GM23338 (cell line): Measurements from ENCODE around the gene ATAD5. TPM values are rescaled to one million over a fixed set of nuclear protein-coding genes. Genes with fewer than 3 reads are reported as not detected.
"Not testable (repeated sequence)": the region's sequence is repeated elsewhere in the genome, so short reads cannot be mapped to it uniquely, and the experiment has no call there.

Experiments
- ATAC-seq: fragments of 200-7000 bp; cut with Tn5 transposase; 3 replicates; pipeline ENCODE4 v1.9.1; 2020
- DNase-seq: peaks from one replicate; pipeline ENCODE4 v3.0.0-alpha.2; 2015; ENCODE audit warnings: low spot score
- H2AFZ ChIP-seq: fragments of 200-600 bp; sonication (generic); 2 replicates; pipeline ENCODE4 v1.8.0; 2016; ENCODE audit warnings: antibody characterized with exemption, mild to moderate bottlenecking, moderate library complexity
- H3F3A ChIP-seq: fragments of 200-600 bp; sonication (generic); replicated peaks from 2 replicates; pipeline ENCODE4 v1.8.0; 2017; ENCODE audit warnings: antibody characterized with exemption, mixed run types, low read depth
- H3K27ac ChIP-seq: fragments of 200-600 bp; sonication (generic); 2 replicates; pipeline ENCODE4 v1.6.1; 2016; ENCODE audit warnings: low read depth
- H3K27me3 ChIP-seq: fragments of 200-600 bp; sonication (generic); 2 replicates; pipeline ENCODE4 v1.8.0; 2016; ENCODE audit warnings: mild to moderate bottlenecking, mixed run types, moderate library complexity; ENCODE audit not compliant: insufficient read depth
- H3K36me3 ChIP-seq: fragments of 200-600 bp; sonication (generic); 2 replicates; pipeline ENCODE4 v1.8.0; 2016; ENCODE audit warnings: mild to moderate bottlenecking; ENCODE audit not compliant: insufficient read depth
- H3K4me1 ChIP-seq: fragments of 200-600 bp; sonication (generic); 2 replicates; pipeline ENCODE4 v1.8.0; 2016; ENCODE audit warnings: mild to moderate bottlenecking, moderate library complexity; ENCODE audit not compliant: insufficient read depth
- H3K4me2 ChIP-seq: fragments of 200-600 bp; sonication (generic); 2 replicates; pipeline ENCODE4 v1.7.1; 2017; ENCODE audit warnings: mixed run types
- H3K4me3 ChIP-seq: fragments of 200-600 bp; sonication (generic); 2 replicates; pipeline ENCODE4 v1.6.1; 2016; ENCODE audit warnings: mixed run types
- H3K79me2 ChIP-seq: fragments of 200-600 bp; sonication (generic); replicated peaks from 2 replicates; pipeline ENCODE4 v1.8.0; 2017; ENCODE audit warnings: mild to moderate bottlenecking; ENCODE audit not compliant: insufficient read depth
- H3K9me2 ChIP-seq: fragments of 200-600 bp; sonication (generic); 2 replicates; pipeline ENCODE4 v1.8.0; 2017; ENCODE audit not compliant: insufficient read depth
- H4K20me1 ChIP-seq: fragments of 200-600 bp; sonication (generic); replicated peaks from 2 replicates; pipeline ENCODE4 v1.8.0; 2017; ENCODE audit warnings: mild to moderate bottlenecking; ENCODE audit not compliant: insufficient read depth
- H3K27ac Mint-ChIP-seq: 2 replicates; pipeline ENCODE4 v1.8.0; 2020; ENCODE audit warnings: inconsistent platforms, mild to moderate bottlenecking, moderate library complexity, mixed read lengths
- H3K27me3 Mint-ChIP-seq: 3 replicates; pipeline ENCODE4 v1.8.0; 2022; ENCODE audit warnings: low read depth, mild to moderate bottlenecking, moderate library complexity, mixed read lengths, inconsistent platforms; ENCODE audit not compliant: insufficient read depth, poor library complexity
- H3K36me3 Mint-ChIP-seq: 3 replicates; pipeline ENCODE4 v1.8.0; 2021; ENCODE audit warnings: low read depth, mild to moderate bottlenecking, inconsistent platforms, moderate library complexity, mixed read lengths
- H3K4me1 Mint-ChIP-seq: 3 replicates; pipeline ENCODE4 v1.8.0; 2020; ENCODE audit warnings: mild to moderate bottlenecking, inconsistent platforms, mixed read lengths
- H3K4me3 Mint-ChIP-seq: 3 replicates; pipeline ENCODE4 v1.8.0; 2021; ENCODE audit warnings: moderate library complexity, mild to moderate bottlenecking, inconsistent platforms, mixed read lengths
- H3K9me3 Mint-ChIP-seq: 3 replicates; pipeline ENCODE4 v1.8.0; 2020; ENCODE audit warnings: moderate library complexity, mild to moderate bottlenecking, inconsistent platforms, mixed read lengths
- CREB1 ChIP-seq: fragments of 250-450 bp; sonication (Bioruptor Pico); IDR thresholded peaks from 2 replicates; pipeline ENCODE4 v1.5.0; 2020; ENCODE audit warnings: low read depth, mild to moderate bottlenecking, moderate library complexity
- CTCF ChIP-seq, 2 experiments: fragments of 200-600 bp in 1 of 2; sonication (generic) in 1 of 2; conservative IDR thresholded peaks; 2 replicates each; pipeline versions ENCODE4 v1.5.1 to v1.6.1; 2016 to 2017; ENCODE audit warnings: antibody characterized with exemption in 2 of 2, low read depth in 2 of 2, mild to moderate bottlenecking in 2 of 2, moderate library complexity in 1 of 2
- ETS1 ChIP-seq: IDR thresholded peaks from 2 replicates; pipeline ENCODE4 v1.6.1; 2016; ENCODE audit warnings: antibody characterized with exemption
- EZH2phosphoT487 ChIP-seq: fragments of 200-600 bp; sonication (generic); IDR thresholded peaks from one replicate; pipeline ENCODE4 v1.8.1; 2018; ENCODE audit warnings: antibody characterized with exemption; ENCODE audit not compliant: unreplicated experiment
- JUNB ChIP-seq: IDR thresholded peaks from one replicate; pipeline ENCODE4 v1.6.1; 2016; ENCODE audit warnings: antibody characterized with exemption; ENCODE audit not compliant: unreplicated experiment
- NANOG ChIP-seq: IDR thresholded peaks from 2 replicates; pipeline ENCODE4 v1.6.1; 2016; ENCODE audit warnings: antibody characterized with exemption, borderline replicate concordance
- POLR2AphosphoS5 ChIP-seq: IDR thresholded peaks from 2 replicates; pipeline ENCODE4 v1.6.1; 2016; ENCODE audit warnings: antibody characterized with exemption, low read depth
- REST ChIP-seq: IDR thresholded peaks from one replicate; pipeline ENCODE4 v1.6.1; 2018; ENCODE audit warnings: antibody characterized with exemption; ENCODE audit not compliant: unreplicated experiment
- STAT1 ChIP-seq: IDR thresholded peaks from one replicate; pipeline ENCODE4 v1.6.1; 2016; ENCODE audit warnings: antibody characterized with exemption; ENCODE audit not compliant: unreplicated experiment
- ZNF331 ChIP-seq: fragments of 250-450 bp; sonication (Bioruptor Pico); IDR thresholded peaks from 2 replicates; pipeline ENCODE4 v1.5.0; 2020; ENCODE audit warnings: low read depth, mild to moderate bottlenecking, moderate library complexity
- ZNF462 ChIP-seq: fragments of 250-450 bp; sonication (Bioruptor Pico); IDR thresholded peaks from 2 replicates; pipeline ENCODE4 v1.5.0; 2020; ENCODE audit warnings: mild to moderate bottlenecking, moderate library complexity
- polyA plus RNA-seq: library from polyadenylated mRNA; unstranded; fragments of >200 nt; fragmentation: Nextera tagmentation; extraction: Ambion mirVana; gene quantifications from 2 replicates; pipeline ENCODE4 v1.2.1, GENCODE V29; 2016
- total RNA-seq: library from RNA; depleted of rRNA; stranded (reverse); fragments of >200 nt; shearing (Covaris generic); gene quantifications from 2 replicates; pipeline ENCODE4 v1.2.3, GENCODE V29; 2014

The ATAD5 gene
- total and polyA plus RNA-seq, 2 experiments from 2014 or later: 24.2 to 30.9 TPM

GRCh38 chr17:30929861-30930260, 98.1 kb downstream of the ATAD5 start:
- H2AFZ ChIP-seq, H3K27me3 ChIP-seq, H3K79me2 ChIP-seq, H3K36me3 Mint-ChIP-seq, H3K9me3 Mint-ChIP-seq, DNase-seq, H3K27ac ChIP-seq, H3K4me3 ChIP-seq, H3K4me1 ChIP-seq, H3K27ac Mint-ChIP-seq, ATAC-seq, H3K27me3 Mint-ChIP-seq, H4K20me1 ChIP-seq, H3K9me2 ChIP-seq, H3F3A ChIP-seq, H3K4me3 Mint-ChIP-seq, H3K4me2 ChIP-seq, H3K4me1 Mint-ChIP-seq, H3K36me3 ChIP-seq: not testable (repeated sequence)

- Histone ChIP-seq H3K79me2 (no peaks in the 10 kb centered on the region), H3K27me3 (no peaks in the 10 kb centered on the region), H3K36me3 (no peaks in the 10 kb centered on the region), H3K4me3 (no peak overlapping the region), H4K20me1 (no peaks in the 10 kb centered on the region), H3K4me1 (no peaks in the 10 kb centered on the region), H3K27ac (no peak overlapping the region), H3K4me2 (no peak overlapping the region), H3K9me2 (0 out of 2 replicates have a peak, but pooled peaks cover 2% of the 10 kb centered on the region), H2AFZ (no peak overlapping the region), H3F3A (no peaks in the 10 kb centered on the region)
- Mint-ChIP-seq H3K27ac (no peak overlapping the region), H3K27me3 (peaks cover 5% of the 10 kb centered on the region), H3K36me3 (no peaks in the 10 kb centered on the region), H3K4me3 (no peak overlapping the region), H3K9me3 (no peaks in the 10 kb centered on the region), H3K4me1 (no peaks in the 10 kb centered on the region)
- DNase-seq: no peak
- ATAC-seq: no peak
- no peak for TF ChIP-seq REST
- no peak for TF ChIP-seq CREB1 (CRISPR knock-in tag)
- no peak for TF ChIP-seq STAT1
- TF ChIP-seq NANOG: no peak
- no peak for TF ChIP-seq ZNF331 (CRISPR knock-in tag)
- TF ChIP-seq CTCF (conservative IDR thresholded peaks at IDR 0.05; ENCODE audit: low read depth in 2 of 2): no peak
- no peak for TF ChIP-seq ETS1
- TF ChIP-seq ZNF462 (CRISPR knock-in tag): no peak
- TF ChIP-seq EZH2phosphoT487: no peak
- TF ChIP-seq POLR2AphosphoS5: no peak
- no peak for TF ChIP-seq JUNB
Measured at GRCh38 chr17:30930495-30930894, 98.7 kb downstream of the ATAD5 start.
